HG02852 (cell line): ENCODE data around the gene GPRC5D.

Experiments
- ATAC-seq: cut with Tn5 transposase; IDR thresholded peaks from one replicate; pipeline ENCODE4 v1.9.1; 2021; ENCODE audit warnings: mild to moderate bottlenecking, moderate library complexity; ENCODE audit not compliant: unreplicated experiment

Gene GPRC5D

GRCh38 chr12:12979731-12980259 lies 27.8 kb upstream of the GPRC5D start:
- no peak for ATAC-seq

GRCh38 chr12:12979126-12979525 lies 27.2 kb upstream of the GPRC5D start:
- ATAC-seq, result no peak

GRCh38 chr12:12977231-12977630 lies 25.3 kb upstream of the GPRC5D start:
- ATAC-seq, result no peak

- ATAC-seq, result no peak
Measured at GRCh38 chr12:12976366-12976765, 24.4 kb upstream of the GPRC5D start.

- no peak for ATAC-seq
Measured at GRCh38 chr12:12975322-12976077, 23.5 kb upstream of the GPRC5D start.

- ATAC-seq, result no peak
Measured at GRCh38 chr12:12974211-12974610, 22.2 kb upstream of the GPRC5D start.

GRCh38 chr12:12973019-12973418 lies 21.0 kb upstream of the GPRC5D start:
- no peak for ATAC-seq

- no peak for ATAC-seq
Measured at GRCh38 chr12:12965836-12966235, 13.9 kb upstream of the GPRC5D start.

- ATAC-seq, result no peak
Measured at GRCh38 chr12:12964255-12964654, 12.3 kb upstream of the GPRC5D start.

- ATAC-seq, result no peak
Measured at GRCh38 chr12:12960639-12961209, 8.8 kb upstream of the GPRC5D start.

GRCh38 chr12:12958886-12959285 lies 6.9 kb upstream of the GPRC5D start:
- ATAC-seq, result no peak

GRCh38 chr12:12954878-12955625 lies 3.1 kb upstream of the GPRC5D start:
- ATAC-seq, result no peak

- no peak for ATAC-seq
Measured at GRCh38 chr12:12954356-12954755, 2.4 kb upstream of the GPRC5D start.

GRCh38 chr12:12951504-12951903 lies 466 bp downstream of the GPRC5D start:
- ATAC-seq, result no peak

- no peak for ATAC-seq
Measured at GRCh38 chr12:12947902-12948301, 4.1 kb downstream of the GPRC5D start.

GRCh38 chr12:12946686-12947355 lies 5.1 kb downstream of the GPRC5D start:
- no peak for ATAC-seq

GRCh38 chr12:12945591-12945990 lies 6.4 kb downstream of the GPRC5D start:
- ATAC-seq, result no peak

GRCh38 chr12:12943586-12944260 lies 8.2 kb downstream of the GPRC5D start:
- no peak for ATAC-seq

- no peak for ATAC-seq
Measured at GRCh38 chr12:12941450-12942350, 10.3 kb downstream of the GPRC5D start.

- no peak for ATAC-seq
Measured at GRCh38 chr12:12939888-12940287, 12.1 kb downstream of the GPRC5D start.
